G401.6 (cell line): Measurements from ENCODE around the gene HDHD2.

Source experiments
- FAIRE-seq: peaks from 2 replicates; lab custom pipeline; 2012; peaks lifted over from hg19 to GRCh38; lab: Jason Lieb, UNC

The HDHD2 gene

DNA sequence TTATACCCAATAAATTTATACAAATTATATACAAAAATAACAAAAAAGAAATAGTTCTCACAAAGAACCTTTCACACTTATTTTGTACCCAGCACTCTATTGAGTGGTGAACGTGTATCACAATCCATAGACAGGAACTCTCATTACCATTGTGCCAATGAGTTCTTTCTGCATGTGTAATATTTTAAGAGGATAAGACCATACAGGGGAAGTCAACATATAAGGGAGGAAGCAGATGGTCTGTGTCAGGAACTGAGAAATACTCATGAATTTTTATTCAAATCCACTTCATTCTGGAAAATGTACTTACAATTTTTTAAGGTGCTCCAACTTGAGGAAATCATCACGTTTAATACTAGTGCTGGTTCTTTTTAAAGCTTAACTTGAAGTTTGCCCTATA is 87.8 kb downstream of the HDHD2 start:
- no peak for FAIRE-seq
